B cell (primary cell): ENCODE measurements around the gene PLS1. TPM values are rescaled to one million over a fixed set of nuclear protein-coding genes. Genes with fewer than 3 reads are reported as not detected.
"Not testable (repeated sequence)": the region's sequence is repeated elsewhere in the genome, so short reads cannot be mapped to it uniquely, and the experiment has no call there.

Experiments
- ATAC-seq: fragments of 200-7000 bp; cut with Tn5 transposase; one replicate; pipeline ENCODE4 v1.10.0; 2021; ENCODE audit warnings: low read depth, mild to moderate bottlenecking, moderate number of reproducible peaks, moderate library complexity
- CTCF ChIA-PET: fragments of 350-600 bp; sonication (Branson Sonifier 250); formaldehyde crosslinking; loops from one replicate; lab custom pipeline; 2021; ENCODE audit warnings: antibody characterized with exemption, inconsistent platforms; lab: Charles Lee
- POLR2A ChIA-PET: fragments of 350-600 bp; sonication (Branson Sonifier 250); formaldehyde crosslinking; loops from one replicate; lab custom pipeline; 2021; ENCODE audit warnings: antibody characterized with exemption; lab: Charles Lee
- DNase-seq: peaks from one replicate; pipeline ENCODE4 v3.0.0; 2013
- H2AFZ ChIP-seq: 2 replicates; pipeline ENCODE4 v1.6.1; 2012; ENCODE audit warnings: mild to moderate bottlenecking, low read depth, low read length; ENCODE audit not compliant: insufficient read depth, poor library complexity, severe bottlenecking
- H3K27ac ChIP-seq, 2 donors: 1 replicate in 1 of 2; 2 replicates in 1 of 2; pipeline ENCODE4 v1.5.1; 2012 to 2013; ENCODE audit warnings: low read length in 2 of 2, mild to moderate bottlenecking in 2 of 2, moderate library complexity in 1 of 2
- H3K27me3 ChIP-seq, 4 experiments: fragments of 200-600 bp in 1 of 4; sonication (generic) in 1 of 4; replicated peaks in 1 of 4; 1 replicate in 2 of 4; 2 replicates in 2 of 4; pipeline versions ENCODE4 v1.6.1 to v1.7.0; 2013 to 2016; ENCODE audit warnings: low read length in 3 of 4, mild to moderate bottlenecking in 2 of 4, mixed read lengths in 1 of 4, moderate library complexity in 1 of 4; ENCODE audit not compliant: insufficient read depth in 4 of 4, control insufficient read depth in 3 of 4; ENCODE audit errors: control extremely low read depth in 1 of 4
- H3K36me3 ChIP-seq, 2 experiments: replicated peaks in 1 of 2; 1 replicate in 1 of 2; 2 replicates in 1 of 2; pipeline versions ENCODE4 v1.6.1 to v1.7.1; 2013; ENCODE audit warnings: low read length in 1 of 2; ENCODE audit not compliant: insufficient read depth in 2 of 2, control insufficient read depth in 1 of 2; ENCODE audit errors: control extremely low read depth in 1 of 2, extremely low read depth in 1 of 2
- H3K4me1 ChIP-seq, 2 donors: fragments of 200-600 bp in 1 of 2; sonication (generic) in 1 of 2; 1 replicate in 1 of 2; 2 replicates in 1 of 2; pipeline versions ENCODE4 v1.5.1 to v1.6.1; 2013 to 2017; ENCODE audit warnings: low read length in 2 of 2; ENCODE audit not compliant: control insufficient read depth in 2 of 2, insufficient read depth in 2 of 2
- H3K4me2 ChIP-seq: replicated peaks from 2 replicates; pipeline ENCODE3; 2012; ENCODE audit warnings: mild to moderate bottlenecking, low read depth, low read length; ENCODE audit not compliant: poor library complexity, severe bottlenecking
- H3K4me3 ChIP-seq, 5 experiments: fragments of 200-600 bp in 1 of 5; sonication (generic) in 1 of 5; 1 replicate in 3 of 5; 2 replicates in 2 of 5; pipeline versions ENCODE4 v1.5.1 to v1.7.0; 2011 to 2016; ENCODE audit warnings: low read length in 4 of 5, mild to moderate bottlenecking in 4 of 5, low read depth in 2 of 5, control low read depth in 1 of 5, moderate library complexity in 1 of 5; ENCODE audit not compliant: insufficient read depth in 1 of 5; ENCODE audit errors: control extremely low read depth in 1 of 5, extremely low read depth in 1 of 5
- H3K79me2 ChIP-seq: fragments of 200-600 bp; sonication (generic); one replicate; pipeline ENCODE4 v1.6.0; 2016; ENCODE audit warnings: low read length; ENCODE audit not compliant: control insufficient read depth, insufficient read depth
- H3K9ac ChIP-seq: fragments of 200-600 bp; sonication (generic); 2 replicates; pipeline ENCODE4 v1.6.1; 2017; ENCODE audit warnings: mild to moderate bottlenecking, low read length, moderate library complexity
- H3K9me3 ChIP-seq, 3 donors: one replicate each; pipeline versions ENCODE4 v1.6.1 to v1.7.1; 2013; ENCODE audit warnings: low read length in 2 of 3; ENCODE audit not compliant: control insufficient read depth in 2 of 3, insufficient read depth in 1 of 3; ENCODE audit errors: control extremely low read depth in 1 of 3
- H4K20me1 ChIP-seq: 2 replicates; pipeline ENCODE4 v1.6.0; 2012; ENCODE audit warnings: mild to moderate bottlenecking, low read length; ENCODE audit not compliant: insufficient read depth, control insufficient read depth, poor library complexity, severe bottlenecking
- H3K27ac Mint-ChIP-seq: one replicate; pipeline ENCODE4 v1.8.0; 2021; ENCODE audit warnings: mixed read lengths
- H3K27me3 Mint-ChIP-seq: one replicate; pipeline ENCODE4 v1.8.0; 2021; ENCODE audit warnings: mixed read lengths
- H3K4me1 Mint-ChIP-seq: one replicate; pipeline ENCODE4 v1.8.0; 2021; ENCODE audit warnings: mixed read lengths
- H3K4me3 Mint-ChIP-seq: one replicate; pipeline ENCODE4 v1.8.0; 2021; ENCODE audit warnings: mixed read lengths
- H3K9me3 Mint-ChIP-seq: one replicate; pipeline ENCODE4 v1.8.0; 2022; ENCODE audit warnings: mixed read lengths; ENCODE audit not compliant: insufficient read depth
- EZH2 ChIP-seq: IDR thresholded peaks from 2 replicates; pipeline ENCODE4 v1.6.1; 2012; ENCODE audit warnings: borderline replicate concordance, low read depth, mild to moderate bottlenecking, moderate library complexity, low read length; ENCODE audit not compliant: insufficient read depth, poor library complexity, severe bottlenecking
- WGBS: methylation state at CpG from one replicate; pipeline ENCODE4 v1.1.5; 2013; ENCODE audit warnings: missing lambda C conversion rate; ENCODE audit not compliant: insufficient coverage; 5-methylcytosine and 5-hydroxymethylcytosine counted together
- intact Hi-C: fragments of 100-400 bp; cut with micrococcal nuclease; formaldehyde crosslinking; loops from one replicate; pipeline ENCODE4 v1.10.0; 2022
- polyA plus RNA-seq: library from polyadenylated mRNA; depleted of rRNA; stranded (reverse); fragments of >200 nt; gene quantifications from 2 replicates; pipeline ENCODE4 v1.2.3, GENCODE V29; 2012
- small RNA-seq: library from RNA; depleted of rRNA; stranded (forward); fragments of <200 nt; gene quantifications from one replicate; pipeline ENCODE3, GENCODE V24; 2012; ENCODE audit warnings: low replicate concordance, low read depth; ENCODE audit not compliant: insufficient read length
- total RNA-seq, 2 donors: library from RNA; stranded (reverse); fragments of 120-200 nt in 1 of 2; gene quantifications; 1 replicate in 1 of 2; 2 replicates in 1 of 2; pipeline versions ENCODE4 v1.2.3 to v1.2.4, GENCODE V29; 2013 to 2022
- TF ChIP-seq, protein P1 (sequence below): fragments of 200-600 bp; IDR thresholded peaks from one replicate; pipeline ENCODE4 v1.8.0; 2022; ENCODE audit warnings: antibody characterized with exemption, mild to moderate bottlenecking

The PLS1 gene
- total and polyA plus RNA-seq, 2 donors (not counting 1 experiment from before 2014, with no cell fraction given), result 0.13 to 0.74 TPM

DNA sequence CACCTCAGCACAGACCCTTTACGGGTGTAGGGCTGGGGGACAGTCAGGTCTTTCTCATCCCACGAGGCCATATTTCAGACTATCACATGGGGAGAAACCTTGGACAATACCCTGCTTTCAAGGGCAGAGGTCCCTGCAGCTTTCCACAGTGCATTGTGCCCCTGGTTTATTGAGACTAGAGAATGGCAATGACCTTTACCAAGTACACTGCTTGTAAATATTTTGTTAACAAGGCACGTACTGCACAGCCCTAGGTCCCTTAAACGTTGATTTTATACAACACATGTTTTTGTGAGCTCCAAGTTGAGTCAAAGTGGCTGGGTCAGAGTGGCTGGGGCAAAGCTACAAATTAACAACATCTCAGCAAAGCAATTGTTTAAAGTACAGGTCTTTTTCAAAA lies 156.4 kb downstream of the PLS1 start:
- intact Hi-C loops, H3K27me3 ChIP-seq, H3K9ac ChIP-seq, H3K4me1 Mint-ChIP-seq, DNase-seq, CTCF ChIA-PET, ATAC-seq, H3K27me3 Mint-ChIP-seq, POLR2A ChIA-PET, H3K4me3 ChIP-seq, H3K27ac Mint-ChIP-seq, H3K79me2 ChIP-seq, H4K20me1 ChIP-seq, H3K4me3 Mint-ChIP-seq, H3K27ac ChIP-seq, H3K4me2 ChIP-seq, H3K9me3 Mint-ChIP-seq, H3K4me1 ChIP-seq, H3K9me3 ChIP-seq, H3K36me3 ChIP-seq, H2AFZ ChIP-seq: not testable (repeated sequence)
- no CpG with 5 or more reads among the region's 4 CpGs for WGBS

DNA sequence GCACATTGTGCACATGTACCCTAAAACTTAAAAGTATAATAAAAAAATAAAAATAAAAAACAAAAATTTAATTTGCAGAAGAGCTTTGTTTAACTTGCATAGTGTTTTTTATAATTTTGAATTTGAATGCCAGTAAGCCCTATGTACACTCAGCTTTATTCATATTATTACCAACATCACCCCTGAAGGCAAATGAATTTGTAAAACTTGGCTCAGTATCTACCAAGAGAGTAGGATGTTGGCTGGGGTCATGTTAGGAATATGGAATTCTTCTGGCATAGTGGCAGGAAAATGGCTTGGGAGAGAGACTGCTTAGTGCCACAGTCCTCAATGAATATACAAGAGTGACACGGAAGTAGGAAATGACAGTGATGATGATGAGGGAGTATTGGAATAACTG lies 158.3 kb downstream of the PLS1 start:
- Histone ChIP-seq H2AFZ (no peak overlapping the region), H3K9me3 (no peaks in the 10 kb centered on the region), H3K4me3 (no peak overlapping the region), H4K20me1 (no peaks in the 10 kb centered on the region), H3K36me3 (no peaks in the 10 kb centered on the region), H3K9ac (no peak overlapping the region), H3K79me2 (no peaks in the 10 kb centered on the region), H3K4me2 (no peak overlapping the region), H3K27me3 (no peaks in the 10 kb centered on the region), H3K27ac (no peak overlapping the region), H3K4me1 (no peaks in the 10 kb centered on the region)
- Mint-ChIP-seq H3K9me3 (no peaks in the 10 kb centered on the region), H3K27ac (no peak overlapping the region), H3K27me3 (no peaks in the 10 kb centered on the region), H3K4me1 (no peaks in the 10 kb centered on the region), H3K4me3 (no peak overlapping the region)
- TF ChIP-seq, protein P1, sequence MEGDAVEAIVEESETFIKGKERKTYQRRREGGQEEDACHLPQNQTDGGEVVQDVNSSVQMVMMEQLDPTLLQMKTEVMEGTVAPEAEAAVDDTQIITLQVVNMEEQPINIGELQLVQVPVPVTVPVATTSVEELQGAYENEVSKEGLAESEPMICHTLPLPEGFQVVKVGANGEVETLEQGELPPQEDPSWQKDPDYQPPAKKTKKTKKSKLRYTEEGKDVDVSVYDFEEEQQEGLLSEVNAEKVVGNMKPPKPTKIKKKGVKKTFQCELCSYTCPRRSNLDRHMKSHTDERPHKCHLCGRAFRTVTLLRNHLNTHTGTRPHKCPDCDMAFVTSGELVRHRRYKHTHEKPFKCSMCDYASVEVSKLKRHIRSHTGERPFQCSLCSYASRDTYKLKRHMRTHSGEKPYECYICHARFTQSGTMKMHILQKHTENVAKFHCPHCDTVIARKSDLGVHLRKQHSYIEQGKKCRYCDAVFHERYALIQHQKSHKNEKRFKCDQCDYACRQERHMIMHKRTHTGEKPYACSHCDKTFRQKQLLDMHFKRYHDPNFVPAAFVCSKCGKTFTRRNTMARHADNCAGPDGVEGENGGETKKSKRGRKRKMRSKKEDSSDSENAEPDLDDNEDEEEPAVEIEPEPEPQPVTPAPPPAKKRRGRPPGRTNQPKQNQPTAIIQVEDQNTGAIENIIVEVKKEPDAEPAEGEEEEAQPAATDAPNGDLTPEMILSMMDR, result no peak
- TF ChIP-seq EZH2, result no peak
- CTCF ChIA-PET, result no interaction called here
- DNase-seq, result no peak
- no peak for ATAC-seq
- 86% methylated on average over 1 of the region's 1 CpG for whole genome bisulfite sequencing
- intact Hi-C loops, result no loop called here
- POLR2A ChIA-PET, result no interaction called here

Small RNA genes lying within 50 kb of the gene (small RNA-seq; reads per million reads assigned to genes)
- not detected for gene RNA5SP143

Other genes with a start within 250 kb of the PLS1 start
- 78.6 and 91.8 TPM in 2 replicates for gene XRN1, start 148.4 kb upstream of the PLS1 start, total RNA-seq
- gene XRN1, start 148.4 kb upstream of the PLS1 start, polyA plus RNA-seq, result 6.3 and 11.4 TPM in 2 replicates
- 46.7 and 47.4 TPM in 2 replicates for gene ATR, start 17.7 kb upstream of the PLS1 start, total RNA-seq
- 17.1 and 24.1 TPM in 2 replicates for gene ATR, start 17.7 kb upstream of the PLS1 start, polyA plus RNA-seq
- gene TRPC1, start 127.6 kb downstream of the PLS1 start, total RNA-seq, result 3.3 and 3.8 TPM in 2 replicates
- gene TRPC1, start 127.6 kb downstream of the PLS1 start, polyA plus RNA-seq, result 0.85 and 2.0 TPM in 2 replicates